Parathyroid adenoma (tissue), 2 donors: Measurements from ENCODE around the gene STRN.

Experiments
- H2AFZ ChIP-seq: fragments of 300-600 bp; sonication (generic); one replicate; pipeline ENCODE4 v1.7.0; 2017; ENCODE audit warnings: antibody characterized with exemption, mild to moderate bottlenecking
- H3K27ac ChIP-seq: fragments of 300-600 bp; sonication (generic); one replicate; pipeline ENCODE4 v1.7.0; 2017
- H3K27me3 ChIP-seq: fragments of 300-600 bp; sonication (generic); one replicate; pipeline ENCODE4 v1.7.0; 2017; ENCODE audit warnings: low read length; ENCODE audit not compliant: control insufficient read depth, insufficient read depth
- H3K36me3 ChIP-seq: fragments of 300-600 bp; sonication (generic); one replicate; pipeline ENCODE4 v1.7.0; 2017; ENCODE audit warnings: low read length; ENCODE audit not compliant: control insufficient read depth, insufficient read depth
- H3K4me1 ChIP-seq: fragments of 300-600 bp; sonication (generic); one replicate; pipeline ENCODE4 v1.7.0; 2017; ENCODE audit warnings: control low read depth
- H3K4me2 ChIP-seq: fragments of 300-600 bp; sonication (generic); one replicate; pipeline ENCODE4 v1.7.0; 2017; ENCODE audit warnings: low read length
- H3K4me3 ChIP-seq: fragments of 300-600 bp; sonication (generic); one replicate; pipeline ENCODE4 v1.7.0; 2017; ENCODE audit warnings: low read depth, low read length
- H3K79me2 ChIP-seq: fragments of 300-600 bp; sonication (generic); one replicate; pipeline ENCODE4 v1.7.0; 2017; ENCODE audit warnings: control low read depth
- H3K9ac ChIP-seq: fragments of 300-600 bp; sonication (generic); one replicate; pipeline ENCODE4 v1.7.0; 2017; ENCODE audit warnings: mild to moderate bottlenecking
- H3K9me3 ChIP-seq: fragments of 300-600 bp; sonication (generic); one replicate; pipeline ENCODE4 v1.7.0; 2017; ENCODE audit warnings: low read length; ENCODE audit not compliant: control insufficient read depth
- CTCF ChIP-seq: fragments of 300-600 bp; sonication (generic); IDR thresholded peaks from one replicate; pipeline ENCODE4 v1.7.0; 2017; ENCODE audit warnings: antibody characterized with exemption, mild to moderate bottlenecking
- donor health status: primary hyperparathyroidism.

The STRN gene

GRCh38 chr2:36808386-36809068, 157.8 kb downstream of the STRN start:
- no peak overlapping the region for H3K9ac ChIP-seq
- TF ChIP-seq CTCF: no peak
- no peak overlapping the region for H3K27ac ChIP-seq
- no peak overlapping the region for H3K4me3 ChIP-seq
- no peaks in the 10 kb centered on the region for H3K9me3 ChIP-seq
- H3K4me2 ChIP-seq: no peak overlapping the region
- no peaks in the 10 kb centered on the region for H3K79me2 ChIP-seq
- no peaks in the 10 kb centered on the region for H3K36me3 ChIP-seq
- H3K4me1 ChIP-seq: no peaks in the 10 kb centered on the region
- no peaks in the 10 kb centered on the region for H3K27me3 ChIP-seq
- no peak overlapping the region for H2AFZ ChIP-seq

- Histone ChIP-seq H3K9me3 (no peaks in the 10 kb centered on the region), H3K27me3 (no peaks in the 10 kb centered on the region), H3K36me3 (no peaks in the 10 kb centered on the region), H3K4me2 (no peak overlapping the region), H3K9ac (no peak overlapping the region), H3K27ac (no peak overlapping the region), H3K4me3 (no peak overlapping the region), H3K4me1 (no peaks in the 10 kb centered on the region), H3K79me2 (no peaks in the 10 kb centered on the region), H2AFZ (no peak overlapping the region)
- no peak for TF ChIP-seq CTCF
Measured at GRCh38 chr2:36807223-36807886, 159.0 kb downstream of the STRN start.

GRCh38 chr2:36805635-36806224, 160.6 kb downstream of the STRN start:
- no peaks in the 10 kb centered on the region for H3K9me3 ChIP-seq
- H3K79me2 ChIP-seq: no peaks in the 10 kb centered on the region
- no peaks in the 10 kb centered on the region for H3K27me3 ChIP-seq
- H3K4me3 ChIP-seq: no peak overlapping the region
- no peaks in the 10 kb centered on the region for H3K4me1 ChIP-seq
- H3K4me2 ChIP-seq: no peak overlapping the region
- no peak overlapping the region for H3K9ac ChIP-seq
- no peak overlapping the region for H3K27ac ChIP-seq
- no peak overlapping the region for H2AFZ ChIP-seq
- TF ChIP-seq CTCF: no peak
- H3K36me3 ChIP-seq: no peaks in the 10 kb centered on the region

GRCh38 chr2:36802952-36803351, 163.4 kb downstream of the STRN start:
- no peaks in the 10 kb centered on the region for H3K4me1 ChIP-seq
- H3K36me3 ChIP-seq: no peaks in the 10 kb centered on the region
- no peak overlapping the region for H3K4me2 ChIP-seq
- no peak for TF ChIP-seq CTCF
- no peak overlapping the region for H2AFZ ChIP-seq
- no peak overlapping the region for H3K4me3 ChIP-seq
- H3K9ac ChIP-seq: no peak overlapping the region
- H3K27me3 ChIP-seq: no peaks in the 10 kb centered on the region
- H3K9me3 ChIP-seq: no peaks in the 10 kb centered on the region
- H3K79me2 ChIP-seq: no peaks in the 10 kb centered on the region
- no peak overlapping the region for H3K27ac ChIP-seq
